ENCODE measurements around the gene TUBGCP6. TPM values are rescaled to one million over a fixed set of nuclear protein-coding genes. Genes with fewer than 3 reads are reported as not detected.

Gene TUBGCP6
- total and polyA plus RNA-seq, 2 donors (not counting 3 experiments of a cell fraction or from before 2014, with no cell fraction given), result 33.1 to 45.3 TPM

GRCh38 chr22:50256258-50256862, 11.5 kb upstream of the TUBGCP6 start:
- dilution Hi-C loops (cut with MboI; ENCODE audit: extremely low pct_ligation_motif_present, low sequenced_read_pairs), result no loop called here
- BruUV-seq (replicated peaks), result no TSS peak

More at GRCh38 chr22:50256258-50256862, 11.5 kb upstream of the TUBGCP6 start:
- Histone ChIP-seq H3K4me1 (ENCODE audit: control insufficient read depth, extremely low read depth, insufficient read depth, low read length) (peaks cover 10% of the 10 kb centered on the region), H4K20me1 (replicated peaks; ENCODE audit: control insufficient read depth, extremely low read depth, insufficient read depth, low read length) (no peaks in the 10 kb centered on the region), H3K27me3 (ENCODE audit: control insufficient read depth in 2 of 2, insufficient read depth in 2 of 2, low read length in 2 of 2) (no peaks in the 10 kb centered on the region), H3K9me1 (replicated peaks; ENCODE audit: control insufficient read depth, extremely low read depth, insufficient read depth, low read length) (no peaks in the 10 kb centered on the region), H3K79me2 (ENCODE audit: control insufficient read depth, insufficient read depth, low read length) (peaks cover 22% of the 10 kb centered on the region), H2AFZ (ENCODE audit: low read depth, low read length) (no peak overlapping the region), H3K36me3 (ENCODE audit: control insufficient read depth in 2 of 2, extremely low read depth in 1 of 2, insufficient read depth in 2 of 2, low read length in 2 of 2) (peaks cover 0 to 36% of the 10 kb centered on the region in 2 experiments), H3K4me2 (ENCODE audit: insufficient read depth, low read length) (no peak overlapping the region), H3K9ac (replicated peaks; ENCODE audit: extremely low read depth, insufficient read depth, low read length) (no peak overlapping the region), H3K9me3 (replicated peaks; ENCODE audit: control insufficient read depth, insufficient read depth, low read length) (no peaks in the 10 kb centered on the region), H3K4me3 (replicated peaks in 1 of 3; ENCODE audit: insufficient read depth in 1 of 3, low read depth in 1 of 3, low read length in 3 of 3) (no peak overlapping the region), H3K27ac (ENCODE audit: insufficient read depth, low read depth, low read length) (no peak overlapping the region)
- ChIA-PET POLR2A (no interaction called here), CTCF (interaction anchor here (1.4 kb wide), 1 partner anchor 11 kb away, joined by 6 read pairs; no protein-coding TSS in a partner anchor)
- FAIRE-seq, result no peak
- TF ChIP-seq JUN (IDR thresholded peaks at IDR 0.05; ENCODE audit: borderline replicate concordance, insufficient read depth, insufficient read length, low read depth), result no peak
- TF ChIP-seq MYC (IDR thresholded peaks at IDR 0.05; ENCODE audit: low read depth, low read length), result no peak
- TF ChIP-seq EZH2 (IDR thresholded peaks at IDR 0.05; ENCODE audit: borderline replicate concordance, low read depth, low read length, severe bottlenecking), result no peak
- no peak for TF ChIP-seq GATA2 (IDR thresholded peaks at IDR 0.05; ENCODE audit: insufficient read depth, insufficient read length, low read depth, low read length)
- TF ChIP-seq FOS (IDR thresholded peaks at IDR 0.05; ENCODE audit: borderline replicate concordance, insufficient read depth, low read length), result no peak
- no peak for TF ChIP-seq MAX (IDR thresholded peaks at IDR 0.05; ENCODE audit: insufficient read depth, insufficient read length)
- no peak for TF ChIP-seq POLR2A (IDR thresholded peaks at IDR 0.05; ENCODE audit: low read depth, low read length)
- TF ChIP-seq CTCF (IDR thresholded peaks at IDR 0.05; ENCODE audit: extremely low read depth in 1 of 2, insufficient read depth in 1 of 2, low read depth in 1 of 2, low read length in 2 of 2), result no peak
- TF ChIP-seq POLR2AphosphoS5 (IDR thresholded peaks at IDR 0.05; ENCODE audit: insufficient read depth, low read depth, low read length), result no peak
- no peak for DNase-seq (ENCODE audit: low read depth, low spot score)
- intact Hi-C loops (cut with micrococcal nuclease), result no loop called here

All from endothelial cell of umbilical vein (primary cell).